ENCODE data around the gene PAXX.
"Not testable (repeated sequence)": the region's sequence is repeated elsewhere in the genome, so short reads cannot be mapped to it uniquely, and the experiment has no call there.

Gene PAXX

DNA sequence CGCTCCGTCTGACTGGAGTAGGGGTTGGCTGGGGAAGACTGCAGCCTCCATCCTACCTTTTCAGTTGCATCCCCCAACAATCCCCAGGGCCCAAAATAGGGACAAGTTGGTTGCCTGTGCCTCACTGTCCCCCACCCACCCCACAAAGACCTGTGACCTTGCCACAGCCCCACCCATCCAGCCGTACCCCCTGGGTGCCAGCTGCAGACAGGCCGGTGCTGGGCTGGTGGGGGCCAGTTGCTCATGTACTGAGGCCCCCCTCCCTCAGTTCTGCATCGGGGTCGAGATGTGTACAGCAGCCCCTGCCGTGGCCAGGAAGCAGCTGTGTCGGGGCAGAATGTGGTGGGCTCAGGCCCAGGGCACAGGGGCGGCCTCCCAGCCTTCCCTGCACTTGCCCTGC, 9.1 kb upstream of the PAXX start:
- DNase-seq, result no peak

DNA sequence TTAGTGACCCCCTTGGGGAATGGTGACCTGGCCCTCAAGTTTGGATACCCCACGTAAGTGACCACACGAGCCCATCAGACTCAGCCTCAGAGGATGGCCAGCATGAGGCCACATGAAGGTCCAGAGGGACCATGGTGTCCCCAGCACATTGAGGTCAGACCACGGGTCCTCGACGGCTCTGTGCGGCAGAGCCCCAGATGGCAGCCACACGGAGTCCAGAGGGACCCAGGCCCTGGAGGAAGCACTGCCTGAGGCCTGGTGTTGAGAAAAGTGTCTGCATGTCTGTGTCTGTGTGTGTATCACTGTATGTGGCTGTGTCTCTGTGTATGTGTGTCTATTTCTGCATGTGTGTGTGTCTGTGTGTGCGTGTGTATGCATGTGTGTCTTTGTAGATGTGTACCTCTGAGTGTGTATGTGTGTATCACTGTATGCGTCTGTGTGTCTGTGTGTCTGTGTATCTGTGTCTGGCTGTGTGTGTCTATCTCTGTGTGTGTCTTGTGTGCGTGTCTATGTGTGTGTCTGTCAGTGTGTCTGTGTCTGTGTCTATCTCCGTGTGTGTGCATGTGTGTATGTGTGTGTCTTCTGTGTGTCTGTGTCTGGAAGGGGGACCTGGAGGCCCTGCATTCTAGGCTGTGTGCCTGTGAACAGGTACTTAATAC, 8.4 kb upstream of the PAXX start:
- DNase-seq, result no peak

GRCh38 chr9:136984464-136985026, 7.7 kb upstream of the PAXX start:
- DNase-seq, result no peak

- no peak for DNase-seq
Measured at GRCh38 chr9:136985027-136985602, 7.1 kb upstream of the PAXX start.

- DNase-seq, result no peak
Measured at GRCh38 chr9:136985853-136986252, 6.4 kb upstream of the PAXX start.

DNA sequence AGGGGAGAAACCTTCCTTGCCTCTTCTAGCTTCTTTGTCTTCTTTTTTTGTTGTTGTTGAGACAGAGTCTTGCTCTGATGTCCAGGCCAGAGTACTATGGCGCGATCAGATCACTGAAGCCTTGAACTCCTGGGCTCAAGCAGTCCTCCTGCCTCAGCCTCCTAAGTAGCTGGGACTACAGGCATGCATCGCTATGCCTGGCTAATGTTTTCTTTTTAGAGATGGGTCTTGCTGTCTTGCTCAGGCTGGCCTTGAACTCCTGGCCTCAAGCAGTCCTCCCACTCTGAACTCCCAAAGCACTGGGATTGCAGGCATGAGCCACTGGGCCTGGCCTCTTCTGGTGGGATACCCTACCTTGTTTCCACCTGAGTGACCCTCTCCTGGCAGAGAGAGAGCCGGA, 3.4 kb upstream of the PAXX start:
- no peak for DNase-seq

DNA sequence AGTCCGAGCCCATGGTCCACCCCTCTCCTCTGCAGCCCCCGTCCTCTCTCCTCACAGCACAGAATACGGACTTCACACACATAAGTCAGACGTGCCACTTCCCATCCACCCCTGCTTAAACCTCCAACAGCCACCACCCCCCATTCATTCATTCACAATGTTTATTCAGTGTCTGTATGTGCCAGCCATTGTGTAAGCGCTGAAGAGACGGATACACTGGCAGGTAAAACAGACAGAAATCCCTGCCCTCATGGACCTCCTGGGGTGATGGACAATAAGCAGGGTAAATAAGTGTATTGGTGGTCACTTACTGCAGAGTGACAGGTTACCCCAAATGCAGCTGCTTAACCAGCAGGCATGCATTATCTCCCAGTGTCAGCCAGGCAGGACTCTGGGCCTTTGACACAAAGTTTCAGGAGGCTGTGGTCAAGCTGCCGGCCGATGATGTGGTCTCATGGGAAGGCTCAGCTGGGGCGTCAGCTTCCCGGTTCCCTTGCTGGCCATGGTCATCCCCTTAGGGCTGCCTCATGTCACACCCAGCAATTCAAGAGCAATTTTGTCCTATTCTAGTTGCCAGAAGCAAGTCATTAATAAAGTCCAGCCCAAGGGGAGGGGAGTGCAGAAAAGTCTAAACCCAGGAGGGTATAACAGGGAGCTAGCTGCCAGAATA, 1.8 kb upstream of the PAXX start:
- no peak for DNase-seq

GRCh38 chr9:136992819-136993369, 672 bp downstream of the PAXX start:
- DNase-seq, result no peak

GRCh38 chr9:136994180-136994887, 2.1 kb downstream of the PAXX start:
- no peak for DNase-seq

GRCh38 chr9:136994888-136995230, 2.6 kb downstream of the PAXX start:
- no peak for DNase-seq

DNA sequence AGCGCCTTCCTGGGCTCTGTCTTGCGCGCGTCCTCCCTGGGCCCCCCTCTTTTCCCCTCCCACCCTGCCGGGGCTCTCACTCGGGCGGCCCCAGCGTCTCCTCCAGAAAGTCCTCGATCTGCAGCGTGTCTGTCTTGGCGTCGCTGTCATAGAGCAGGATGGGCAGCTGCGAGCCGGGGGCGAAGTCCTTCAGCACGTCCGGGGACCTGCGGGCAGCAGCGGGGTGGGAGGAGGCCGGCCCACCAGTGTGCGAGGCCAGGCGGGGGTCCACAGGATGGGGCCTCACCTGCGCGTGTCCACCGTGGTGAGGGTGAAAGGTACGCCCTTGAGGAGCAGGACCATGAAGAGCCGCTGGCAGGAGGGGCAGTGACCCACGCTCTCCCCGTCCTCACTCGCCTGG, 3.1 kb downstream of the PAXX start:
- DNase-seq, result no peak

GRCh38 chr9:136995772-136996311, 3.6 kb downstream of the PAXX start:
- no peak for DNase-seq

DNA sequence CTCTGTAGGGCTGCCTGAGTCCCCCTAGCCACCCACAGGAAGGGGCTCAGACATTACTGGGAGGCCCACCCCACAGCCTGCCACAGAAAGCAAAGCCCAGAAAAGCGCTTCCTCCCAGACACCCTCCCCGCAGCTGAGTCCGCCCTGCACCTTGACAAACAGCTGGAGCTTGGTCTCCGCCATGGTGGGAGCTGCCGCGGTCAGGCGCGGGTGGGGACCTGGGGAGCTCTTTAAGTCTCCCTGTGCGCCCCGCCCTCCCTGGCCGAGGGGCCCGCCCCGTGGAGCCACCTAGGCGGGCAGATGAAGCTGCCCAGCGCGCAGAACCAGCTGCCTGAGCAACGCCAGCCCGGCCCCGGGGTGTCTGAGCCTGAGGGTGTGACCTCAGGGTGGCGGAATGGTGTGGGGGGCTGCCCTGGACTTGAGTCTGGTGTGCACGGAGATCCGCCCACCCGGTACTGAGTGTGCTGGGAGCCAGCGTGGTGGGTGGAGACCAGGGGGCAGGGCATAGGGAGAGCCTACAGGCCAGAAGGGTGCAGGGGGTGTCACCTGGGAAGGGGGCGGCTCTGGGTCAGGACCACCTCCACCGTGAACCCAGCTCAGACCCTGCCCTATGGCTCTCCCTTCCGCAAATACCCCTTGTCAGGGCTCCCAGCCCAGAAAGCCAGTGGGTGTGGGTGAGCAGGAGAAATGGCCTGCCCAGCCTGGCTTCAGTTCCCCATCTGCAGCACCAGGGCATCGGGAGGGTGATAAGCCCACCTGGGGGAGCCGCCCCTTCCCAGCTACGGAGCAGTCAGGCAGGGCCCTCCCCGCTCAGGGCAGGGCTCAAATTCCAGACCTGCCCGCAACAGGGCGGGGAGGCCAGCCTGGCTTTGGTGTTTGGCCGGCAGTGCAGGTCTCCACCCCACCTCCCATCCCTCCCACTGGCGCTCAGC, 4.4 kb downstream of the PAXX start, which contains the start of gene CLIC3:
Gene CLIC3 (minus strand): TSS at position 208 of the 932 bp plus-strand sequence. CDS start 25 bp downstream, at position 183.
- DNase-seq, result peak; percentile 22 to 45

DNA sequence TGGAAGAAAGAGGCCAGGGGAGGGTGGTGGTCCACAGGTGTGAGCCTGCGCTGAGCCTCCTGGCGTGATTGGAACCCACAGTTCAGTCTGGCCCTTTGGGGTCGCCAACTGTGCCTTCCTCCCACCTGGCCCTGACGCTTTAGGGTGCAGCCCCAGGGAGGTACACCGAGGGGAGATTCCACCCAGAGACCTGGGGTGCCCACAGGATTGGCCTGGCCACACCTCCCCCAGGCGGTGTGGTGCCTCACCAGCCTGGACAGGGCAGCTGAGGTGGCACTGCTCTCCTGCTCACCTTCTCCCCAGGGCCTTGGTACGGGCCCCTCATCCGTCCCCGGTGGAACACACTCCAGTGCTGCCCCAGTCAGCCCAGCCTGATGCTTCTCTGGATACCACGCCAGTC, 5.1 kb downstream of the PAXX start:
- no peak for DNase-seq

GRCh38 chr9:136997830-136998234, 5.6 kb downstream of the PAXX start:
- DNase-seq, result no peak

GRCh38 chr9:137000177-137000930, 8.1 kb downstream of the PAXX start:
- DNase-seq, result no peak

DNA sequence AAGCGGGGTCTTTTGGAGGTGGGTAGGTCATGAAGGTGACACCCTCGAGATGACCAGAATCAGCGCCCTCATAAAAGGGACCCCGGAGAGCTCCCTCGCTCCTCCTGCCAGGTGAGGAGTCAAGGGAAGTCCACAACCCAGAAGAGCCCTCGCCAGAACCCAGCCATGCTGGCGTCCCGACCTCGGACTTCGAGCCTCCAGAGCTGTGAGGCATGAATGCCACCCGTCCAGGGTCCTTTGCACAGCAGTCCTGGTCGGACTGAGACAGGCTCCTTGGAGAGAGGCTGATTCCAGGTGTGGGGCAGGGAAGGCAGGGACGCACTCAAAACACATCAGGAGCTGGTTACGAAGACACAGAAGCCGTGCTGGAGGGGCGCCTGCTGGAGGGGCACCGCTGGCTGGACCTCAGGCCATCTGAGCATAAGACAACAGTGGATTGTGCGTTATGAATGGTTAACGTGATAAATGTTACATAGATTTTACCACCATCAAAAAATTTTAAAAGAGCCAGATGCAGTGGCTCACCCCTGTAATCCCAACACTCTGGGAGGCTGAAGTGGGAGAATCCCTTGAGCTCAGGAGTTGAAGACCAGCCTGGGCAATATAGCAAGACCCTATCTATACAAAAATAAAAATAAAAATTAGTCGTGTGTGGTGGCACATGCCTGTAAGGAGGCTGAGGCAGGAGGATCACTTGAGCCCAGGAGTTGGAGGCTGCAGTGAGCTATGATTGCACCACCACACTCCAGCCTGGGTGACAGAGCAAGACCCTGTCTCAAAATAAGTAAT, 9.8 kb downstream of the PAXX start:
- DNase-seq, result no peak

DNA sequence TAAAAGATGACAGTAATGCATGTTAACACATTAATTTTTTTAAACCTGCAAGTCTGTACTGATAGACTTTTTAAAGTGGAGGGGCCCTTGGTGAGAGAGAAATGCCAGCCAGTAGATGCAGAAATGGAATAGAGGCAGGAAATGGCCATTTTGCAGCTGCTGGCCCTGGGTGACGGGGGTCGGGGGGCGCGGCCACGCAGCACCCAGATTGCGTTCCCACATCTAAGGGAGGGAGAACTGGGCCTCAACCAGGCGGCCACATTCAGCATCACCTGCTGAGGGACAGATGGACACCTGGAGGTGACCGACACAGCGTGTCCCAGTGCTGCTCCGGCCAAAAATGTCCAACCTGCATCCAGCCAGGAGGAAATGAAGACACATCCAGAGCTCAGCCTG, 10.4 kb downstream of the PAXX start:
- no peak for DNase-seq

DNA sequence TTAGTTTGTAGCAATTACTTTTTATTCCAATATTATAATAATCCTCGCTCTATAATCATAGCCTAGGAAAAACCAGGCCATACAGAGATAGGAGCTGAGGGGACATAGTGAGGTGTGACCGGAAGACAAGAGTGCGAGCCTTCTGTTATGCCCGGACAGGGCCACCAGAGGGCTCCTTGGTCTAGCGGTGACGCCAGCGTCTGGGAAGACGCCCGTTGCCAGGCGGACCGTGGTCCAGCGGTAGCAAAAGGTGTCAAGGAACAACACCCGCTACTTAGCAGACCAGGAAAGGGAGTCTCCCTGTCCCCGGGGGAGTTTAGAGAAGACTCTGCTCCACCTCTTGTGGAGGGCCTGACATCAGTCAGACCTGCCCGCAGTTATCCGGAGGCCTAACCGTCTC, 12.1 kb downstream of the PAXX start:
- not testable (repeated sequence) for DNase-seq
